Measurements from ENCODE around the gene NEURL1.

GRCh38 chr10:103544657-103545310 lies 51.3 kb downstream of the NEURL1 start:
- no peak for TF ChIP-seq POLR2A (IDR thresholded peaks at IDR 0.05)
- no peak for TF ChIP-seq CTCF (IDR thresholded peaks at IDR 0.05 in 4 of 5, conservative IDR thresholded peaks at IDR 0.05 in 1 of 5)
